SK-N-SH (cell line): ENCODE measurements around the gene ADAMTS17. TPM values are rescaled to one million over a fixed set of nuclear protein-coding genes. Genes with fewer than 3 reads are reported as not detected.
A peak's percentile ranks its signal among the peaks of the same experiment; 100 is the strongest.

Source experiments
- CTCF ChIA-PET: fragments of 300-600, 350-600 bp; formaldehyde crosslinking; extraction: SDS; loops from one replicate; lab custom pipeline; 2021; lab: Yijun Ruan, JAX
- POLR2A ChIA-PET: fragments of 350-600 bp; sonication (Branson Sonifier 250); formaldehyde crosslinking; extraction: SDS; loops from one replicate; lab custom pipeline; 2020; ENCODE audit warnings: antibody characterized with exemption, inconsistent platforms; lab: Yijun Ruan, JAX
- DNase-seq: peaks from one replicate; pipeline ENCODE4 v3.0.0; 2012
- H2AFZ ChIP-seq: fragments of 200-600 bp; sonication (generic); 2 replicates; pipeline ENCODE4 v1.8.1; 2016; ENCODE audit warnings: antibody characterized with exemption, mild to moderate bottlenecking, low read depth
- H3F3A ChIP-seq: fragments of 200-600 bp; sonication (generic); replicated peaks from 2 replicates; pipeline ENCODE3; 2016; ENCODE audit warnings: antibody characterized with exemption, mild to moderate bottlenecking; ENCODE audit not compliant: insufficient read depth
- H3K27ac ChIP-seq, 2 experiments: fragments of 200-500 bp in 1 of 2; fragments of 200-600 bp in 1 of 2; sonication (Bioruptor generic) in 1 of 2; sonication (generic), shearing (Covaris generic) in 1 of 2; 2 replicates each; pipeline versions ENCODE4 v1.5.1 to v1.6.1; 2014 to 2016; ENCODE audit warnings: low read depth in 2 of 2, inconsistent platforms in 1 of 2, low read length in 1 of 2, mild to moderate bottlenecking in 1 of 2, mixed read lengths in 1 of 2
- H3K27me3 ChIP-seq: fragments of 200-600 bp; sonication (generic), shearing (Covaris generic); 2 replicates; pipeline ENCODE4 v1.6.1; 2016; ENCODE audit warnings: mixed run types; ENCODE audit not compliant: insufficient read depth
- H3K36me3 ChIP-seq, 2 experiments: fragments of 200-500 bp in 1 of 2; fragments of 200-600 bp in 1 of 2; sonication (Bioruptor generic) in 1 of 2; sonication (generic) in 1 of 2; replicated peaks in 1 of 2; 2 replicates each; pipeline versions ENCODE3 to v1.5.1; 2014 to 2016; ENCODE audit warnings: low read length in 1 of 2, mild to moderate bottlenecking in 1 of 2; ENCODE audit not compliant: insufficient read depth in 2 of 2, control insufficient read depth in 1 of 2
- H3K4me1 ChIP-seq, 2 experiments: fragments of 200-500 bp in 1 of 2; fragments of 200-600 bp in 1 of 2; sonication (Bioruptor generic) in 1 of 2; sonication (generic), shearing (Covaris generic) in 1 of 2; 2 replicates each; pipeline versions ENCODE4 v1.5.1 to v1.6.1; 2014 to 2016; ENCODE audit warnings: low read depth in 1 of 2, low read length in 1 of 2, mixed run types in 1 of 2; ENCODE audit not compliant: insufficient read depth in 2 of 2, control insufficient read depth in 1 of 2
- H3K4me2 ChIP-seq: fragments of 200-600 bp; sonication (generic), shearing (Covaris generic); 2 replicates; pipeline ENCODE4 v1.6.1; 2017; ENCODE audit warnings: mixed run types
- H3K4me3 ChIP-seq, 2 experiments: fragments of 200-500 bp in 1 of 2; fragments of 200-600 bp in 1 of 2; sonication (Bioruptor generic) in 1 of 2; sonication (generic), shearing (Covaris generic) in 1 of 2; 2 replicates each; pipeline versions ENCODE4 v1.5.1 to v1.8.1; 2014 to 2016; ENCODE audit warnings: low read depth in 2 of 2, inconsistent platforms in 1 of 2, low read length in 1 of 2, mild to moderate bottlenecking in 1 of 2, mixed read lengths in 1 of 2, moderate library complexity in 1 of 2
- H3K79me2 ChIP-seq: fragments of 200-600 bp; sonication (generic); 2 replicates; pipeline ENCODE4 v1.8.1; 2017; ENCODE audit warnings: mild to moderate bottlenecking; ENCODE audit not compliant: insufficient read depth
- H3K9ac ChIP-seq: fragments of 200-600 bp; sonication (generic); 2 replicates; pipeline ENCODE4 v1.6.1; 2017; ENCODE audit warnings: mixed run types
- H3K9me2 ChIP-seq: fragments of 200-600 bp; sonication (generic); 2 replicates; pipeline ENCODE4 v1.6.1; 2017; ENCODE audit warnings: mixed run types
- H3K9me3 ChIP-seq: fragments of 200-600 bp; sonication (generic); 2 replicates; pipeline ENCODE4 v1.6.1; 2017; ENCODE audit warnings: mixed run types, mild to moderate bottlenecking, moderate library complexity
- H4K20me1 ChIP-seq: fragments of 200-600 bp; sonication (generic); 2 replicates; pipeline ENCODE4 v1.6.1; 2017; ENCODE audit warnings: mild to moderate bottlenecking, mixed run types; ENCODE audit not compliant: insufficient read depth
- CTCF ChIP-seq: fragments of 200-600 bp; sonication (generic); IDR thresholded peaks from 2 replicates; pipeline ENCODE4 v1.6.1; 2017; ENCODE audit warnings: antibody characterized with exemption, mild to moderate bottlenecking, moderate library complexity
- FOXJ3 ChIP-seq: sonication (generic); formaldehyde crosslinking; IDR thresholded peaks from 2 replicates; pipeline ENCODE4 v1.5.1; 2020; ENCODE audit warnings: mild to moderate bottlenecking, missing genetic modification reagents
- FOXM1 ChIP-seq: IDR thresholded peaks from 2 replicates; pipeline ENCODE4 v1.4.0; 2012; ENCODE audit warnings: low read depth, mild to moderate bottlenecking
- GABPA ChIP-seq: IDR thresholded peaks from 2 replicates; pipeline ENCODE4 v1.4.0; 2012; ENCODE audit warnings: low read depth, mild to moderate bottlenecking
- GATA2 ChIP-seq: sonication (generic); formaldehyde crosslinking; IDR thresholded peaks from 2 replicates; pipeline ENCODE4 v1.5.0; 2020; ENCODE audit warnings: mild to moderate bottlenecking, missing genetic modification reagents
- POLR2AphosphoS5 ChIP-seq: IDR thresholded peaks from 2 replicates; pipeline ENCODE4 v1.6.1; 2012; ENCODE audit warnings: low read depth, low read length
- RCOR1 ChIP-seq: fragments of 150-350 bp; IDR thresholded peaks from 2 replicates; pipeline ENCODE4 v1.6.1; 2017; ENCODE audit warnings: antibody characterized with exemption, low read length
- TEAD4 ChIP-seq: IDR thresholded peaks from 2 replicates; pipeline ENCODE4 v1.4.0; 2012; ENCODE audit warnings: mild to moderate bottlenecking, borderline replicate concordance; ENCODE audit not compliant: insufficient read depth
- USF1 ChIP-seq: IDR thresholded peaks from 2 replicates; pipeline ENCODE4 v1.4.0; 2012; ENCODE audit warnings: low read depth, borderline replicate concordance
- YY1 ChIP-seq: IDR thresholded peaks from 2 replicates; pipeline ENCODE4 v1.4.0; 2012; ENCODE audit warnings: low read depth, mild to moderate bottlenecking
- WGBS: methylation state at CpG from one replicate; pipeline ENCODE4 v1.1.6; 2017; ENCODE audit warnings: low lambda C conversion rate; 5-methylcytosine and 5-hydroxymethylcytosine counted together
- polyA plus RNA-seq, 3 experiments: library from polyadenylated mRNA; depleted of rRNA; stranded (reverse); fragments of >200 nt; gene quantifications; 2 replicates each; pipeline ENCODE4 v1.2.3, GENCODE V29; 2012

Gene ADAMTS17
- polyA plus RNA-seq, 1 of the 3 experiments (the other 2 are of a cell fraction): not detected

GRCh38 chr15:100278596-100279380 is 63.0 kb downstream of the ADAMTS17 start:
- TF ChIP-seq YY1: no peak
- no peaks in the 10 kb centered on the region for H3F3A ChIP-seq

GRCh38 chr15:100277087-100277855 is 64.5 kb downstream of the ADAMTS17 start:
- Histone ChIP-seq H3K4me2 (no peak overlapping the region), H3F3A (no peaks in the 10 kb centered on the region), H3K9me3 (no peaks in the 10 kb centered on the region), H3K79me2 (no peaks in the 10 kb centered on the region), H3K36me3 (no peaks in the 10 kb centered on the region), H3K4me3 (no peak overlapping the region), H3K4me1 (peaks cover 0 to 12% of the 10 kb centered on the region in 2 experiments; a peak in 1 of 4 replicates), H3K27me3 (no peaks in the 10 kb centered on the region), H3K9me2 (no peaks in the 10 kb centered on the region), H4K20me1 (no peaks in the 10 kb centered on the region), H2AFZ (no peak overlapping the region), H3K9ac (no peak overlapping the region), H3K27ac (no peak overlapping the region)
- 41% methylated on average over 17 of the region's 17 CpGs for WGBS
- POLR2A ChIA-PET: no interaction called here
- CTCF ChIA-PET: interaction anchor here (0.6 to 1.7 kb wide), 4 partner anchors 9 to 183 kb away, joined by 3 to 5 read pairs (median 3); no protein-coding TSS in a partner anchor
- no peak for TF ChIP-seq POLR2AphosphoS5
- no peak for TF ChIP-seq USF1
- TF ChIP-seq GATA2 (CRISPR knock-in tag): no peak
- no peak for TF ChIP-seq CTCF
- no peak for TF ChIP-seq FOXM1
- TF ChIP-seq RCOR1: no peak
- no peak for TF ChIP-seq FOXJ3 (CRISPR knock-in tag)
- no peak for TF ChIP-seq GABPA
- no peak for TF ChIP-seq TEAD4
- peak; percentile 41 for DNase-seq

More at GRCh38 chr15:100278596-100279380, 63.0 kb downstream of the ADAMTS17 start:
- Histone ChIP-seq H3K4me1 (peaks cover 0 to 12% of the 10 kb centered on the region in 2 experiments; a peak in 1 of 4 replicates), H3K27me3 (no peaks in the 10 kb centered on the region), H3K9me3 (no peaks in the 10 kb centered on the region), H3K4me2 (no peak overlapping the region), H3K36me3 (no peaks in the 10 kb centered on the region), H2AFZ (no peak overlapping the region), H3K9me2 (no peaks in the 10 kb centered on the region), H3K79me2 (no peaks in the 10 kb centered on the region), H3K9ac (no peak overlapping the region), H3K4me3 (no peak overlapping the region), H3K27ac (no peak overlapping the region), H4K20me1 (no peaks in the 10 kb centered on the region)
- 36% methylated on average over 12 of the region's 14 CpGs for WGBS
- ChIA-PET POLR2A (no interaction called here), CTCF (interaction anchor here (0.9 to 1.7 kb wide), 3 partner anchors 32 to 60 kb away, joined by 3 to 6 read pairs (median 5); no protein-coding TSS in a partner anchor)
- no peak for DNase-seq
